SH-SY5Y (cell line): ENCODE measurements around the gene VPS33A.

ENCODE experiments used
- GATA2 ChIP-seq: IDR thresholded peaks from 2 replicates; pipeline ENCODE4 v1.6.1; 2011; ENCODE audit warnings: mild to moderate bottlenecking, low read depth, low read length
- GATA3 ChIP-seq: IDR thresholded peaks from 2 replicates; pipeline ENCODE4 v1.6.1; 2011; ENCODE audit warnings: low read depth, mild to moderate bottlenecking, low read length, moderate library complexity

- TF ChIP-seq GATA2 = no peak
- TF ChIP-seq GATA3 = no peak
These were observed 50.5 kb downstream of the VPS33A start for GRCh38 chr12:122215771-122216170.
